Measurements from ENCODE around the gene PDE1A. TPM values are rescaled to one million over a fixed set of nuclear protein-coding genes. Genes with fewer than 3 reads are reported as not detected.

PDE1A gene
- total and polyA plus RNA-seq, 7 donors = 0.92 to 4.2 (median 1.8) TPM

GRCh38 chr2:182228741-182229140 lies 198.1 kb downstream of the PDE1A start:
- intact Hi-C loops (cut with DNase I) = no loop called here
- DNase-seq (no peak), ATAC-seq (no peak)
- 65 to 75% (median 69%) methylated on average over 2 of the region's 2 CpGs for WGBS, 3 donors
- H3K9me3 ChIP-seq = no peaks in the 10 kb centered on the region
- no peak overlapping the region for H3K27ac ChIP-seq
- no peak for TF ChIP-seq CTCF (IDR thresholded peaks at IDR 0.05)
- H3K4me1 ChIP-seq = no peaks in the 10 kb centered on the region
- H3K36me3 ChIP-seq (ENCODE audit: insufficient read depth in 1 of 2, low read depth in 1 of 2) = no peaks in the 10 kb centered on the region
- no peak overlapping the region for H3K4me3 ChIP-seq
- H3K27me3 ChIP-seq (ENCODE audit: insufficient read depth in 3 of 3, low read length in 2 of 3) = no peaks in the 10 kb centered on the region

- no peaks in the 10 kb centered on the region for H3K36me3 ChIP-seq (ENCODE audit: insufficient read depth in 1 of 2, low read depth in 1 of 2)
- DNase-seq (no peak), ATAC-seq (no peak)
- no peak overlapping the region for H3K27ac ChIP-seq
- H3K9me3 ChIP-seq = no peaks in the 10 kb centered on the region
- H3K4me1 ChIP-seq = no peaks in the 10 kb centered on the region
- intact Hi-C loops (cut with DNase I) = no loop called here
- no peaks in the 10 kb centered on the region for H3K27me3 ChIP-seq (ENCODE audit: insufficient read depth in 3 of 3, low read length in 2 of 3)
- 48 to 70% (median 63%) methylated on average over 2 of the region's 2 CpGs for WGBS, 3 donors
- TF ChIP-seq CTCF (IDR thresholded peaks at IDR 0.05) = no peak
- H3K4me3 ChIP-seq = no peak overlapping the region
Observed at GRCh38 chr2:182228073-182228473, 198.8 kb downstream of the PDE1A start.

- DNase-seq (no peak), ATAC-seq (no peak)
- Histone ChIP-seq H3K27ac (no peak overlapping the region), H3K4me1 (no peaks in the 10 kb centered on the region), H3K36me3 (ENCODE audit: insufficient read depth in 1 of 2, low read depth in 1 of 2) (no peaks in the 10 kb centered on the region), H3K27me3 (ENCODE audit: insufficient read depth in 3 of 3, low read length in 2 of 3) (no peaks in the 10 kb centered on the region), H3K9me3 (no peaks in the 10 kb centered on the region), H3K4me3 (no peak overlapping the region)
- intact Hi-C loops (cut with DNase I) = no loop called here
- 84 to 88% (median 88%) methylated on average over 4 of the region's 4 CpGs for WGBS, 3 donors
- TF ChIP-seq CTCF (IDR thresholded peaks at IDR 0.05) = no peak
Observed at GRCh38 chr2:182226807-182227206, 200.0 kb downstream of the PDE1A start.

- no peak for ATAC-seq
- WGBS, 3 donors = 93 to 97% (median 96%) methylated on average over 3 of the region's 3 CpGs
- intact Hi-C loops (cut with DNase I) = no loop called here
Observed at GRCh38 chr2:182224669-182225068, 202.2 kb downstream of the PDE1A start.

More at GRCh38 chr2:182224669-182225068, 202.2 kb downstream of the PDE1A start:
- Histone ChIP-seq H3K4me1 (no peaks in the 10 kb centered on the region), H3K36me3 (ENCODE audit: insufficient read depth in 1 of 2, low read depth in 1 of 2) (no peaks in the 10 kb centered on the region), H3K27me3 (ENCODE audit: insufficient read depth in 3 of 3, low read length in 2 of 3) (no peaks in the 10 kb centered on the region), H3K27ac (no peak overlapping the region), H3K9me3 (no peaks in the 10 kb centered on the region), H3K4me3 (no peak overlapping the region)
- no peak for DNase-seq
- no peak for TF ChIP-seq CTCF (IDR thresholded peaks at IDR 0.05)
